Fibroblast of peridontal ligament (primary cell): ENCODE measurements around the gene DHX32.
"Not testable (repeated sequence)": the region's sequence is repeated elsewhere in the genome, so short reads cannot be mapped to it uniquely, and the experiment has no call there.

Experiments
- DNase-seq: peaks from one replicate; pipeline ENCODE4 v3.0.0-alpha.2; 2010; ENCODE audit errors: extremely low read depth

DHX32 gene, protein sequence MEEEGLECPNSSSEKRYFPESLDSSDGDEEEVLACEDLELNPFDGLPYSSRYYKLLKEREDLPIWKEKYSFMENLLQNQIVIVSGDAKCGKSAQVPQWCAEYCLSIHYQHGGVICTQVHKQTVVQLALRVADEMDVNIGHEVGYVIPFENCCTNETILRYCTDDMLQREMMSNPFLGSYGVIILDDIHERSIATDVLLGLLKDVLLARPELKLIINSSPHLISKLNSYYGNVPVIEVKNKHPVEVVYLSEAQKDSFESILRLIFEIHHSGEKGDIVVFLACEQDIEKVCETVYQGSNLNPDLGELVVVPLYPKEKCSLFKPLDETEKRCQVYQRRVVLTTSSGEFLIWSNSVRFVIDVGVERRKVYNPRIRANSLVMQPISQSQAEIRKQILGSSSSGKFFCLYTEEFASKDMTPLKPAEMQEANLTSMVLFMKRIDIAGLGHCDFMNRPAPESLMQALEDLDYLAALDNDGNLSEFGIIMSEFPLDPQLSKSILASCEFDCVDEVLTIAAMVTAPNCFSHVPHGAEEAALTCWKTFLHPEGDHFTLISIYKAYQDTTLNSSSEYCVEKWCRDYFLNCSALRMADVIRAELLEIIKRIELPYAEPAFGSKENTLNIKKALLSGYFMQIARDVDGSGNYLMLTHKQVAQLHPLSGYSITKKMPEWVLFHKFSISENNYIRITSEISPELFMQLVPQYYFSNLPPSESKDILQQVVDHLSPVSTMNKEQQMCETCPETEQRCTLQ

DNA sequence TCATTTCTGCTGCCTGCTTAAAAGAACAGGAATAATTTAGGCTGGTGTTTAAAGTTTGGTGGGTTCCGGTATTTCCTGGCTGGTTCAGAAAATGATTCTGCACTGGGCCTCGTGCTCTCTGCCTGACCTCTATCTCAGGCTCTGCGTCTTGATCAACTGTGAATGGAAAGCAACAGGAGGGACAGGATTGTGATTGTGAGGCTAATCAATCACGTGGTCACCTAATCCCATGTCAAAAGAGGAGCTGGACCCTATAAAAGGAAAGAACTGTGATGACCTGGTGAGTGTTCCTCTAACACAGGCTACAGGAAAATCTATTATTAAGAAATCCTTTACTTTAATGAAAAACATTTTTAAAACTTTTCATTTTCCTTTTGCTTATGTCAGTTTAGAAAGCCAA, at the start of gene DHX32:
Gene DHX32 (minus strand): TSS at position 101 of the 400 bp plus-strand sequence. CDS start 468 bp downstream, outside the sequence.
- no peak for DNase-seq

DNA sequence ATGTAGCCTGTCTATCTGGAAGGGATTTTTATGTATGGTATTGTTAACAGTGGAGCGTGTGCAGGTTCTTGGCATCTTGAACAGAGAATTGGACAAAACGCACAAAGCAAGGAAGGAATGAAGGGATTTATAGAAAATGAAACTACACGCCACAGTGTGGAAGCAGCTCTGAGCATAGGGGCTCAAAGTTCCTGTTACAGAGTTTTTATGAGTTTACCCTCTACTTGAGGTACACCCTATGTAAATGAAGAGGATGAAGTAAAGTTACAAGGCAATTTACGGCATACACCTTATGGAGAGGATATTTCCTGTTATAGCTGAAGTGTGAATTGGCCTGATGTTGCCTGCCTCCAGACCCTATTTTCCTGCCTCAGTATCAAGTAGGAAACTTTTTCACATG, 48.5 kb upstream of the DHX32 start:
- no peak for DNase-seq

DNA sequence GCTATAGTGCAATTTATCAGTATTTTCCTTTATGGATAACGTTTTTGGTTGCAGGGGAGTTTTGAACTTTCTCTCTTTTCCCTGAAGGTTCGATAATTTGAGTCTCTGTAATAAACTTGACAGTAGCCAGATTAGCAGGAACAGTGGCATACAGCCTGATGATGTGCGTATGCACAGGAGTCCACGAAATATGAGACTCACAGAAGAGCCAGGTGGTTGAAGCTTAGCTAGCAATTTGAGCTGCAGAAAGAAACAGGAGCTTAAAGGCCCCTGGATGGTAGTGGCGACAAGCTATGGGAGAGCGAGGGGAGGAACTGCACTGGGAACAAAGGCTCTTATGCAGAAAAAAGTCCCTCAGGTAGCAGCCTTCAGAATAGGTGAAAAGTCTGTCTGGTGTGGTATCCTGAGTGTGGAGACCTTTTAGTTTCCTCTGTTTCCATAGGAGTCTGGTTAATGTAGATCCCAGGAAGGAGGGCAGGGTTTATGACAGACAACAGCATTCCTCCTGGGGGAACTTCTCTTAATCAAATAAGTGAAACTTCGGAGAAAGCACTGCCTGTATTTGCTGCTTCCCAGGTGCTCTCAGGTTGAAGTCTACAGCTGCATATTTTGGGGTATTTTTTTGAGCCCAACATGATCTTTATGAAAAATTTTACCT, 48.0 kb upstream of the DHX32 start:
- no peak for DNase-seq

DNA sequence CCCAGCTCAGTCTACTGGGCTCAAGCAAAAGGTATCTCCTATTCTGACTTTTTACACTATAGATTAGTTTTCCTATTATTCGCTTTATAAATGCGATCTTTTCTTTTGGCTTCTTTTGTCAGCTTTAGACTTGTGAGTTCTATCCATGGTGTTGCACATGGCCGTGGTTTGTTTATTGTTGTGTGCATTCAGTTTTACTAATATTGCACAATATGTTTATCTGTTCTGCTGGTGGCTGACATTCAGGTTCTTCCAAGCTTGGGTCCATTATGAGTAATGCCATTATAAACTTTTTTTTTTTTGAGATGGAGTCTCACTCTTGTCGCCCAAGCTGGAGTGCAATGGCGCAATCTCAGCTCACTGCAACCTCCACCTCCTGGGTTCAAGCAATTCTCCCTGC, 46.2 kb upstream of the DHX32 start:
- DNase-seq, result not testable (repeated sequence)

DNA sequence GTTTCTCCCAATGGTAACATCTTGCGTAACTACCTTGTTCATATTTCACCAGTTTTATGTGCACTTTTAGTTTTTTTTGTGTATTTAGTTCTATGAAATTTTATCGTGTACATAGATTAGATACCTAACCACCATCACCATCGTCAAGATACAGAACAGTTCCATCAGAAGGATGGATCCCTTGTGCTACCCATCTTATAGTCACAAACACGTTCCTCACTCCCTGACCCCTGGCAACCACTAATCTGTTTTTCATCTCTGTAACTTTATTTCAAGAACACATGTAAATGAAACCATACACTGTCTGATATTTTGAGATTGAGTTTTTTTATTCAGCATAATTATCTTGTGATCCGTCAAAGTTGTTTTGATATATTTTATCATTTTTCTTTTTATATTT, 45.2 kb upstream of the DHX32 start:
- DNase-seq, result no peak

DNA sequence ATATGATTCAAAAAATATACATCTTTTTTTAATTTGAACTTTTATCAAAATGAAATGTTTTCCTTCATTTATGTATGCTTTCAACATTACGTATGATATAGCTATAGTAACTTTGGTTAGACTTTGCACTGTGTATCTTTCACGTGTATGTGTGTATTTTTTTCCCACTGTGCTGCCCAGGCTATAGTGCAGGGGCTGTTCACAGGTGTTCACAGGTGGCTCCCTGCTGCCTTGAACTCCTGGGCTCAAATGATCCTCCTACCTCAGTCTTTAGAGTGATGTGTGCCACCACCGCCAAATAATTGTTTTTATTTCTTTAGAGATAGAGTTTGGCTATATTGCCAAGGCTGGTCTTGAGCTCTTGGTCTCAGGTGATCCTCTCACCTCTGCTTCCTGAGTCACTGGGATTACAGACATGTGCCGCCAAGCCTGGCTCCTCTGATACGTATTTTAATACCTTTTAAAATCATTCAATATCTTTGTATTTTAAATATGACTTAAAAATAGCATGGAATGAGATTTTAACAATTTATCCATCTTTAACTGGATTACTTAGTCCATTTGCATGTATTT, 44.3 kb upstream of the DHX32 start:
- no peak for DNase-seq

DNA sequence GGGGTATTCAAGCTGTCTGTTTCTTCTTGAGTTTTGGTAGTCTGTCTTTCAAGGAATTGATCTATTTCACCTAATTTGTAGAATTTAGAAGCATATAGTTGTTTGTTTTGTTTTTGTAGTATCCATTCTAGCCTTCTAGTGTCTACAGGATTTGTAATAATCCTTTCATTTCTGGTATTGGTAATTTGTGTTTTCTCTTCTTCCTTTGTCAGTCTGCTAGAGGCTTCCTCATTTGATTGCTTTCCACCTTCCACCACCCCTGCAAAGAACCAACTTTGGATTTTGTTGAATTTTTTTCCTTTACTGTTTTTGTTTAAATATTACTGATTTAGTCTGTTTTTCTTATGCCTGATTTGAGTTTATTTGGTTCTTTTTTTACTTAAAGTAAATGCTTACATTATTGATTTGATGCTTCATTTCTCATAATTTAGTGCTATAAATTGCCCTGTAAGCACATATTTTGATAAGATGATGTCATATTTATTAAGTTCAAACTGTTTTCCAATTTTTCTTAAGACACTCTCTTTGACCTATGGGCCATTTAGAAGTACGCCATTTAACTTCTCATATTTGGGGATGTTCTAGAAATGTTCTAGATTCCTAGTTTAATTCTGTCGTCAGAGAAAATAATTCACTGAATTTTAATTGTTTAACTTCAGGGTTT, 40.7 kb upstream of the DHX32 start:
- not testable (repeated sequence) for DNase-seq

DNA sequence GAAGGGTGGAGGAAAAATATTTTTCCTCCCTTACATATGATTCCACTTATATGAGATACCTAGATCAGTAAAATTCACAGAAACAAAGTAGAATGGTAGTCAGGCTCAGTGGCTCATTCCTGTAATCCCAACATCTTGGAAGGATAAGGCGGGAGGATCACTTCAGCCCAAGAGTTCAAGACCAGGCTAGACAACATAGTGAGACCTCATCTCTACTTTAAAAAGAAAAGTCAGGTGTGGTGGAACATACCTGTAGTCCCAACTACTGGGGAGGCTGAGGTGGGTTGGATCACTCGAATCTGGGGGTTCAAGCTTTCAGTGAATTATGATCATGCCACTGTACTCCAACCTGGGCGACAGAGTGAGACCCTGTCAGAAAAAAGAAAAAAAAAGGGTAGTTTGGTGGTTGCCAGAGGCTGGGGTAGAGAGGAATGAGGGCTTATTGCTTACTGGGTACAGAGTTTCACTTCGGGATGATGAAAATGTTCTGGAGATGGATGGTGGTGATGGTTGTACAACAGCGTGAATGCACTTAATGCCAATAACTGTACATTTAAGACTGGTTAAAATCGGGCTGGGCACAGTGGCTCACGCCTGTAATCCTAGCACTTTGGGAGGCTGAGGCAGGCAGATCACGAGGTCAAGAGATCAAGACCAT, 36.7 kb upstream of the DHX32 start:
- DNase-seq, result not testable (repeated sequence)

DNA sequence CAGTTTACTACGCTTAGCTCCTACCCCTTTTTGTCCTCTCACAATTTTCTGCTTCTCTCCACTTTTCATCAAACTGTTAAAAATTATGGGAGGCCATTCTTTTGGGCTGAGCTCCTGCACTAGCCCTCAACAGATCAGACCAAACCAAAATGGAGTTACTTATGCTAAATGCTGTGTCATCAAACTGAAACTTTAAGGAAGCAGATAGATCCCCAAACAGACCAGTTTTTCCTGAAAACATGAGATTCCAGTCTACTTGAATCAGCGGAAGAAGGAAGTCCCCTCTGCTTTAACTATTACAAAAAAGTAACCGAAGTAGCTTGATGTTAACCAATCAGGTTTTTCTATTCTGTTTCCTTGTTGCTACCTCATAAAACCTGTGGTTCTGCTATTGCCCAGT, 35.9 kb upstream of the DHX32 start:
- no peak for DNase-seq

DNA sequence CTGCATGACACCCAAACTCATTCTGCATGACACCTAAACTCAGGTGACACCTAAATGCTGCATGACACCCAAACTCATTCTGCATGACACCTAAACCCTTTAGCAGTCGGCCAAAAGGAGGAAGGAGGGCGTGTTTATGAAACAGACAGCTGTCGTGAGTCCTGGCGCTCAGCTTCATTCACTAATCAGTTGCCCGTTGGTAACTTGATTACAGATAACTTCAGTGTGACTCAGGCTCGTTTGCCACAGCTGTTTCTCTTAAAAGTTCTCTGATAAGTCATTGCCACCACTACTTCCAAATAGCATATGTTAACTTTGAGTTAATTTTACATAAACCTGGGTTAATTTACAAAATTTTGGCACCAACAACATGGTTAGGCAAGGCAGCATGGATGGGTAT, 32.2 kb upstream of the DHX32 start:
- DNase-seq, result peak; percentile 7

DNA sequence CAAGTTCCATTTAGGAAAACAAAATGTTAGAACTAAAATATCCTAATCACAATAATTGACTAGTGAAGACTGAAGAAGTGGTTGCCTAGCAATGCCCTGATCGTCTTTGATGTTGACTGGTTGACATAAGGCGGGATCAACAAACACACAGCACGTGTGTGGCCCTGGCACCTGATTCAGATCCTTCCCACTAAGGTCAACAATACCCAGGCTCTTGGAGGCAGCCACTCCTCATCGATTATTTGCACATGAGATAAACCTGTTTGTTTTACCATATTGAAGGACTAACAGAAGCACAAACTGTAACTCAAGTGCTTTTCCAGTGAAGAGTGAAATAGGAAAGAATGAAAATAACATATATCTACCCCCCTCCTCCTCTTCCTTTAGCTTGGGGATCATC, 30.9 kb upstream of the DHX32 start:
- DNase-seq, result no peak

DNA sequence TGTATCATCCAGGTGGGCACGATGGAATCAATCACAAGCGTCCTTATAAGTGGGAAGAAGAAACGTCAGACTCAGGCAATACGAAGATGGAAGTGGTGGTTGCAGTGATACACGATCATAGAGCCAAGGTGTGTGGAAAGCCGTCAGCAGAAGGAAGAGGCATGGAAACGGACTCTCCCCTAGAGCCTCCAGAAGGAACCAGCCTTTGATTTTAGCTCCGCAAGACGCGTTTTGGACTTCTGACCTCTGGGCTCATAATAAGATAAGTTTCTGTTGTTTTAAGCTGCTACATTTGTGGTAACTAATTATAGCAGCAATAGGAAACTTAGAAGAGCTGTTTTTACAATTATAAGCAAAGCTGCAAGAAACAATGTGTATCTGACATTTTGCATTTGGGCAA, 30.1 kb upstream of the DHX32 start:
- no peak for DNase-seq

DNA sequence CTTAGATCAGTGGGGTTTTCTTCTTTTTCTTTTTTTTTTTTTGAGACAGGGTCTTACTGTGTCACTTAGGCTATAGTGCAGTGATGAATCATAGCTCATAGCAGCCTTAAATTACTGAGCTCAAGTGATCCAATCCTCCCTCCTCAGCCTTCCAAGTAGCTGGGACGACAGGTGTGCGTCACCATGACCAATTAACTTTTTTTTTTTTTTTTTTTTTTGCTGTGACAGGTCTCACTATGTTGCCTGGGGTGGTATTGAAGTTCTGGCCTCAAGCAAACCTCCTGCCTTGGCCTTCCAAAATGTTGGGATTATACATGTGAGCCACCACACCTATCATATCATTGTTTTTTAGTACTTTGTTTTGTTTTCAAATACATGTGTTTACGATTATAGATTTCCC, 28.4 kb upstream of the DHX32 start:
- not testable (repeated sequence) for DNase-seq

DNA sequence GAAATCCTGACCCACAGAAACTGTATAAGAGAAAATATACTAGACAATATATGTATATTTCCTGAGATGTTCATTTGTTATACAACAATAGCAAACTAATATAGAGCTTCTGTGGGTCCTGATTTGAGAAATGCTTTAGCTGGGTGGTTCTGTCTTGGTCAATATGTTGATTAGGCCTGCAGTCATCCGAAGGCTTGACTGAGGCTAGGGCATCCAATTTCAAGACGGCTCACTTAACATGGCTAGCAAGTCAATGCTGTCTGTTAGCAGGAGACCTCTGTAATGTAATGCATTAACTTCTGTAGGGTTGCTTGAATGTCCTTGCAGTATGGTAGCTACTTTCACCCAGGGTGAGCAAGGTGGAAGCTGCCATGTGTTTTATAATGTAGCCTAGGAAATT, 27.7 kb upstream of the DHX32 start:
- not testable (repeated sequence) for DNase-seq

DNA sequence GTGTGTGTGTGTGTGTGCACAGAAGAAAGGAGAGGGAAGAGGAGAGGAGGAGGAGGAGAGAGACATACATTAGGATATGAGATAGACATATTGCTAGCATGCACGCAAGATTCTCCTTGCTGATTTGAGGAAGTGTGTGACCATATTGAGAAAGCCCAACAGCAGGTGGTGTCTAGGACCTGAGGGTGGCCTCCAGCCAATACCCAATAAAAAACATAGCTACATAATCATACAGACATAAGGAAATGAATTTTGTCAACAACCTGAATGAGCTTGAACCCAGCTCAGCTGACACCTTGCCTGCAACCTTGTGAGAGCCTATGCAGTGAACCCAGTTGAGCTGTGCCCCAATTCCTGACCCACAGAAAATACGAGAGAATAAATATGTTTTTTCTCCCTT, 26.5 kb upstream of the DHX32 start:
- DNase-seq, result not testable (repeated sequence)

DNA sequence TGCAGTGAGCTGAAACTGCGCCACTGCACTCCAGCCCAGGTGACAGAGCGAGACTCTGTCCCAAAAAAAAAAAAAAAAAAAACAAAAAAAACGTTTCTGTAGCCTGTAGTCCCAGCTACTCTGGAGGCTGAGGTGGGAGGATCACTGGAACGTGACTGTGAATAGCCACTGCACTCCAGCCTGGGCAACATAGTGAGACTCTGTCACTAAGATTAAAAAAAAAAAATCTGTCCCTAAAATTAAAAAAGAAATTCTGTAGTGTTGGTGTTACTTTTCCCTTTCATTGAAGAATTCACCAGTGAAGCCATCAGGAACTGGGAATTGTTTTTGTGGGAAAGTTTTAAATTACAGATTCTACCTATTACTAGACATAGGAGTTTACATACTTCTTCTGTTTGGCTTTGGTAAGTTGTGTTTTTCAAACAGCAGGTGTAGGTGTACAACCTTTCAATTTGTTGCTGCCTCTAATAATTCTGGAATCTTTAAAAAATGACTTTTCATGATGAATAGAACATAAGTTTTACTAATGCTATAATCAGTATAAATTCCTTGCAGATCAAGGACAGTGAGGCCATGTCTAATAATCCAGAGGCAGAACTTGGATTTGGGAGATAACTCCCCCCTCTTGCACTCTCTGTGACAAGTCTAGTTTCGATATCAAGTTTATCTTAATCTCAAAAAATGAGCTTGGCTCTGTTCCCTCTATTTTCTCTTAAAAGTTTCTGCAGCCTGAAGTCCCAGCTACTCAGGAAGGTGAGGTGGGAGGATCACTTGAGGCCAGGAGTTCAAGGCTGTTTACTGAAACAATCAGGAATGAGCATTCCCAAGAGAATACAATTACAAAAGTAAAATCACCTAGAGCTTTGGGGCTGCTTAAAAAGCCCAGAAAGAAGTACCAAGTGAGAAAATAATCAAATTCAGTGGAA, 24.2 kb upstream of the DHX32 start:
- not testable (repeated sequence) for DNase-seq

DNA sequence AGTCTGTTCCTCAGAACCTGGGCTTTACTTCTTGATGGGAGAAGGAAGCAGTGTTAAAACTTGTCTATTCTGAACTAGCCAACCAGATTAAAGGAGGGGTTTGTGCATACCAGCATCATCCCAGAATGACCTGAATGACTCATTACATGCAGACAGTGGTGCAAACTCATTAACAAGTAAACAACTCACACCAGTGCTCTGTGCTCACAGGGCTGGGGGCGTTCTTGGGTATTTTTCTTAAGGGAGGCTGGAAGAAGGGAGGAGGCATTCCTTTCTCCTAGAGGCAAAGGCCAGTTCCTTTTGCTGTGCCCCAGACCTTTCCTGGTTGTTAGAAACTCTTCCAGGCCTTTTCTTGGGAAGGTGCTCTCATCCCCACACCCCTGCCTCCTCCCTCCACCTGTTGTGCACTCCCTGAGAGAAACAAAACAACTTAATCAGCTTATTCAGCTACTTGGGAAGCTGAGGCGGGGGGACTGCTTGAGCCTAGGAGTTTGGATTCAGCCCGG, 22.1 kb upstream of the DHX32 start:
- DNase-seq, result not testable (repeated sequence)

DNA sequence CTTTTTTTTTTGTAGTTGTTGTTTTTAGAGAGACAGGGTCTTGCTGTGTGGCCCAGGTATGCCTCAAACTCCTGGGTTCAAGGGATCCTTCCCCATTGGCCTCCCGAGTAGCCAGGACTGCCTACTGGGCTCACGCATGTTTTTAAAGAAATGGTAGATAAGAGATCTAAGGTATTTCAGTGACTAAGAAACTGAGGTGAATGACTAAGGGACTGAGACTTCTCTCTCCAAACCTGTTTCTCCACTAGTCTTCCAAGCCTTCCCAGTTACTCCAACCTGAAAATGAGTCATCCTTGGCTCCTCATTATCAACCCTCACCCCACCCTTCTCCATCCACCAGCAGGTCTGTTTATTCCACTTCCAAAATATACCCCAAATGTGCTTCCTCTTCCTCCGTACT, 19.9 kb upstream of the DHX32 start:
- DNase-seq, result not testable (repeated sequence)

DNA sequence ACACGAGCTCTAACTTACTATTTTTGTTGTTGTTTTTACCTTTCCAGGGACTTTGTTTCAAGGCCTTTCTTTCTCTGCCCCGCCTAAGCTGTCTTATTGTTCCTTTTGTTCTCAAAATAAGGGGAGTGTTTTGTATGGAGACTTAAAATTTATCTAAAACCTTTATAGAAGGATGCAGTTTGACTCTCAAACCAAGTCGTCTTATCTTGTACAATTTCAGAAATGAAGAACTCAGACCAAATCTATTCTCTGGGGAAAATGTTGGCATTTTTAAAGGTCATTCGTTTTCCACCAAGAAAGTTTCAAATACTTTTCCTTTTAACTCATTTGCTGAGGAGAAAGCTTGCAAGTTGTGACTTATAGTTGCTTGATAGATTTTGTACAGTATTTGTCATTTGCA, 16.2 kb upstream of the DHX32 start:
- DNase-seq, result peak; percentile 62
